ENCODE data around the gene CARHSP1.
"Not testable (repeated sequence)": the region's sequence is repeated elsewhere in the genome, so short reads cannot be mapped to it uniquely, and the experiment has no call there.

CARHSP1 gene

GRCh38 chr16:8880839-8881510 lies 12.2 kb upstream of the CARHSP1 start:
- no peaks in the 10 kb centered on the region for H3K9me3 ChIP-seq (ENCODE audit: low read length)
- no peak overlapping the region for H3K9ac ChIP-seq (ENCODE audit: low read length)
- no peak overlapping the region for H3K4me2 ChIP-seq (ENCODE audit: low read length)
- H4K20me1 ChIP-seq (ENCODE audit: insufficient read depth, low read length) = no peaks in the 10 kb centered on the region
- H3K36me3 ChIP-seq (ENCODE audit: insufficient read depth, low read length) = no peaks in the 10 kb centered on the region
- TF ChIP-seq EZH2 (IDR thresholded peaks at IDR 0.05; ENCODE audit: borderline replicate concordance, low read length) = no peak
- no peak for TF ChIP-seq CTCF (IDR thresholded peaks at IDR 0.05; ENCODE audit: low read length)
- H3K9me2 ChIP-seq (ENCODE audit: low read depth, low read length) = no peaks in the 10 kb centered on the region
- no peaks in the 10 kb centered on the region for H3F3A ChIP-seq (ENCODE audit: insufficient read depth, low read length)
- H3K79me2 ChIP-seq (ENCODE audit: insufficient read depth, low read length) = no peaks in the 10 kb centered on the region
- no peak overlapping the region for H3K27ac ChIP-seq (ENCODE audit: low read depth, low read length, poor library complexity, severe bottlenecking)
- H3K27me3 ChIP-seq (ENCODE audit: insufficient read depth, low read length) = no peaks in the 10 kb centered on the region
- H3K4me1 ChIP-seq (ENCODE audit: insufficient read depth, low read length, severe bottlenecking) = peaks cover 7% of the 10 kb centered on the region
- H2AFZ ChIP-seq (ENCODE audit: low read length) = no peak overlapping the region
- H3K4me3 ChIP-seq (ENCODE audit: low read depth, low read length, poor library complexity, severe bottlenecking) = no peak overlapping the region

- H3K79me2 ChIP-seq (ENCODE audit: insufficient read depth, low read length) = no peaks in the 10 kb centered on the region
- TF ChIP-seq CTCF (IDR thresholded peaks at IDR 0.05; ENCODE audit: low read length) (no peak), EZH2 (IDR thresholded peaks at IDR 0.05; ENCODE audit: borderline replicate concordance, low read length) (no peak)
- no peak overlapping the region for H2AFZ ChIP-seq (ENCODE audit: low read length)
- no peaks in the 10 kb centered on the region for H4K20me1 ChIP-seq (ENCODE audit: insufficient read depth, low read length)
- no peaks in the 10 kb centered on the region for H3K36me3 ChIP-seq (ENCODE audit: insufficient read depth, low read length)
- no peaks in the 10 kb centered on the region for H3K9me2 ChIP-seq (ENCODE audit: low read depth, low read length)
- H3F3A ChIP-seq (ENCODE audit: insufficient read depth, low read length) = no peaks in the 10 kb centered on the region
- H3K4me3 ChIP-seq (ENCODE audit: low read depth, low read length, poor library complexity, severe bottlenecking) = no peak overlapping the region
- H3K9me3 ChIP-seq (ENCODE audit: low read length) = no peaks in the 10 kb centered on the region
- H3K27ac ChIP-seq (ENCODE audit: low read depth, low read length, poor library complexity, severe bottlenecking) = no peak overlapping the region
- H3K9ac ChIP-seq (ENCODE audit: low read length) = no peak overlapping the region
- no peak overlapping the region for H3K4me2 ChIP-seq (ENCODE audit: low read length)
- no peaks in the 10 kb centered on the region for H3K27me3 ChIP-seq (ENCODE audit: insufficient read depth, low read length)
- peaks cover 4% of the 10 kb centered on the region for H3K4me1 ChIP-seq (ENCODE audit: insufficient read depth, low read length, severe bottlenecking)
Measured at GRCh38 chr16:8878523-8878911, 9.7 kb upstream of the CARHSP1 start.

- no peaks in the 10 kb centered on the region for H3F3A ChIP-seq (ENCODE audit: insufficient read depth, low read length)
- H3K9ac ChIP-seq (ENCODE audit: low read length) = no peak overlapping the region
- peaks cover 4% of the 10 kb centered on the region for H3K4me1 ChIP-seq (ENCODE audit: insufficient read depth, low read length, severe bottlenecking)
- no peaks in the 10 kb centered on the region for H3K79me2 ChIP-seq (ENCODE audit: insufficient read depth, low read length)
- H3K4me2 ChIP-seq (ENCODE audit: low read length) = no peak overlapping the region
- no peaks in the 10 kb centered on the region for H3K9me3 ChIP-seq (ENCODE audit: low read length)
- H4K20me1 ChIP-seq (ENCODE audit: insufficient read depth, low read length) = no peaks in the 10 kb centered on the region
- TF ChIP-seq EZH2 (IDR thresholded peaks at IDR 0.05; ENCODE audit: borderline replicate concordance, low read length) = no peak
- no peak for TF ChIP-seq CTCF (IDR thresholded peaks at IDR 0.05; ENCODE audit: low read length)
- no peaks in the 10 kb centered on the region for H3K36me3 ChIP-seq (ENCODE audit: insufficient read depth, low read length)
- no peak overlapping the region for H3K4me3 ChIP-seq (ENCODE audit: low read depth, low read length, poor library complexity, severe bottlenecking)
- H3K9me2 ChIP-seq (ENCODE audit: low read depth, low read length) = no peaks in the 10 kb centered on the region
- no peaks in the 10 kb centered on the region for H3K27me3 ChIP-seq (ENCODE audit: insufficient read depth, low read length)
- no peak overlapping the region for H2AFZ ChIP-seq (ENCODE audit: low read length)
- H3K27ac ChIP-seq (ENCODE audit: low read depth, low read length, poor library complexity, severe bottlenecking) = no peak overlapping the region
Measured at GRCh38 chr16:8877894-8878522, 9.2 kb upstream of the CARHSP1 start.

- H3K79me2 ChIP-seq (ENCODE audit: insufficient read depth, low read length); H3K36me3 ChIP-seq (ENCODE audit: insufficient read depth, low read length); H3K9ac ChIP-seq (ENCODE audit: low read length); H4K20me1 ChIP-seq (ENCODE audit: insufficient read depth, low read length); H3K27ac ChIP-seq (ENCODE audit: low read depth, low read length, poor library complexity, severe bottlenecking); H2AFZ ChIP-seq (ENCODE audit: low read length); H3K9me2 ChIP-seq (ENCODE audit: low read depth, low read length); H3K9me3 ChIP-seq (ENCODE audit: low read length); H3F3A ChIP-seq (ENCODE audit: insufficient read depth, low read length); H3K4me2 ChIP-seq (ENCODE audit: low read length); H3K27me3 ChIP-seq (ENCODE audit: insufficient read depth, low read length); H3K4me3 ChIP-seq (ENCODE audit: low read depth, low read length, poor library complexity, severe bottlenecking): not testable (repeated sequence)
- peaks cover 15% of the 10 kb centered on the region for H3K4me1 ChIP-seq (ENCODE audit: insufficient read depth, low read length, severe bottlenecking)
Measured at GRCh38 chr16:8875317-8875716, 6.5 kb upstream of the CARHSP1 start.

Data from OCI-LY1 (cell line).